H1 (cell line): Measurements from ENCODE around the gene SP4. TPM values are rescaled to one million over a fixed set of nuclear protein-coding genes. Genes with fewer than 3 reads are reported as not detected.

Experiments
- CTCF ChIA-PET: fragments of 300-600 bp; sonication (Branson Sonifier 250); formaldehyde crosslinking; loops from one replicate; lab custom pipeline; 2021; ENCODE audit not compliant: partially characterized antibody; lab: Charles Lee
- POLR2A ChIA-PET: fragments of 300-600 bp; sonication (Branson Sonifier 250); formaldehyde crosslinking; loops from one replicate; lab custom pipeline; 2021; ENCODE audit warnings: inconsistent platforms; ENCODE audit not compliant: partially characterized antibody; lab: Charles Lee
- DNase-seq, 2 experiments: peaks; one replicate each; pipeline versions ENCODE4 v3.0.0 to v3.0.0-alpha.2; 2010 to 2022; ENCODE audit warnings: low spot score in 2 of 2, low read depth in 1 of 2, mixed read lengths in 1 of 2
- FAIRE-seq: peaks from 2 replicates; lab custom pipeline; 2011; peaks lifted over from hg19 to GRCh38; lab: Jason Lieb, UNC
- H2AFZ ChIP-seq: 2 replicates; pipeline ENCODE4 v1.8.1; 2012; ENCODE audit warnings: low read length, inconsistent platforms
- H2AK5ac ChIP-seq: 2 replicates; pipeline ENCODE4 v1.6.1; 2013; ENCODE audit warnings: low read depth, low read length
- H2BK120ac ChIP-seq: replicated peaks from 2 replicates; pipeline ENCODE3; 2013; ENCODE audit warnings: low read depth, low read length, inconsistent platforms
- H2BK12ac ChIP-seq: 2 replicates; pipeline ENCODE4 v1.6.1; 2013; ENCODE audit warnings: low read depth, low read length
- H2BK15ac ChIP-seq: 2 replicates; pipeline ENCODE4 v1.6.1; 2013; ENCODE audit warnings: low read length
- H2BK20ac ChIP-seq: 2 replicates; pipeline ENCODE4 v1.6.1; 2013; ENCODE audit warnings: low read length
- H2BK5ac ChIP-seq: 2 replicates; pipeline ENCODE4 v1.6.1; 2013; ENCODE audit warnings: low read depth, low read length
- H3K14ac ChIP-seq: 2 replicates; pipeline ENCODE4 v1.6.1; 2013; ENCODE audit warnings: inconsistent platforms; ENCODE audit not compliant: insufficient read length
- H3K18ac ChIP-seq: 2 replicates; pipeline ENCODE4 v1.6.1; 2013; ENCODE audit warnings: low read length; ENCODE audit errors: extremely low read depth
- H3K23ac ChIP-seq: 2 replicates; pipeline ENCODE4 v1.6.1; 2013; ENCODE audit warnings: inconsistent platforms; ENCODE audit not compliant: insufficient read length
- H3K23me2 ChIP-seq: 2 replicates; pipeline ENCODE4 v1.6.1; 2013; ENCODE audit warnings: low read depth, low read length
- H3K27ac ChIP-seq: 2 replicates; pipeline ENCODE4 v1.6.1; 2011; ENCODE audit warnings: low read depth, low read length, inconsistent platforms
- H3K27me3 ChIP-seq, 4 experiments: replicated peaks in 1 of 4; 1 replicate in 1 of 4; 2 replicates in 3 of 4; pipeline versions ENCODE4 v1.6.1 to v1.8.1; 2011 to 2013; ENCODE audit warnings: low read length in 3 of 4, mild to moderate bottlenecking in 3 of 4, inconsistent platforms in 2 of 4, mixed read lengths in 2 of 4, moderate library complexity in 1 of 4; ENCODE audit not compliant: control insufficient read depth in 3 of 4, insufficient read depth in 3 of 4; ENCODE audit errors: extremely low read depth in 1 of 4
- H3K36me3 ChIP-seq, 4 experiments: 2 replicates each; pipeline versions ENCODE4 v1.6.1 to v1.8.1; 2011 to 2013; ENCODE audit warnings: mild to moderate bottlenecking in 4 of 4, low read length in 3 of 4, moderate library complexity in 2 of 4, control low read depth in 1 of 4, inconsistent platforms in 1 of 4; ENCODE audit not compliant: insufficient read depth in 4 of 4, control insufficient read depth in 2 of 4
- H3K4ac ChIP-seq: replicated peaks from 2 replicates; pipeline ENCODE3; 2013; ENCODE audit warnings: low read length, low read depth, mixed read lengths, inconsistent platforms; ENCODE audit not compliant: insufficient read length
- H3K4me1 ChIP-seq, 4 experiments: replicated peaks in 1 of 4; 1 replicate in 1 of 4; 2 replicates in 3 of 4; pipeline versions ENCODE4 v1.6.1 to v1.8.1; 2011 to 2013; ENCODE audit warnings: low read length in 3 of 4, inconsistent platforms in 2 of 4, mixed read lengths in 1 of 4; ENCODE audit not compliant: insufficient read depth in 4 of 4, control insufficient read depth in 3 of 4
- H3K4me2 ChIP-seq, 2 experiments: 2 replicates each; pipeline versions ENCODE4 v1.6.1 to v1.8.1; 2011 to 2013; ENCODE audit warnings: low read depth in 2 of 2, low read length in 2 of 2, control low read depth in 1 of 2, inconsistent platforms in 1 of 2, mild to moderate bottlenecking in 1 of 2; ENCODE audit not compliant: insufficient read depth in 1 of 2
- H3K4me3 ChIP-seq, 4 experiments: fragments of 200-600, 300-600 bp in 1 of 4; sonication (generic), shearing (Covaris generic), sonication (Bioruptor Twin) in 1 of 4; 2 replicates each; pipeline versions ENCODE4 v1.5.1 to v1.8.1; 2011 to 2016; ENCODE audit warnings: low read length in 4 of 4, low read depth in 3 of 4, control low read depth in 2 of 4, inconsistent platforms in 2 of 4, mild to moderate bottlenecking in 2 of 4, mixed read lengths in 1 of 4, moderate library complexity in 1 of 4; ENCODE audit not compliant: insufficient read depth in 2 of 4; ENCODE audit errors: extremely low read depth in 1 of 4
- H3K56ac ChIP-seq: replicated peaks from 2 replicates; pipeline ENCODE3; 2013; ENCODE audit warnings: low read depth, mild to moderate bottlenecking, mixed read lengths, low read length, inconsistent platforms; ENCODE audit not compliant: insufficient read length
- H3K79me1 ChIP-seq: 2 replicates; pipeline ENCODE4 v1.6.1; 2013; ENCODE audit warnings: low read depth, low read length, control low read depth
- H3K79me2 ChIP-seq, 2 experiments: 2 replicates each; pipeline versions ENCODE4 v1.6.1 to v1.8.1; 2012 to 2013; ENCODE audit warnings: low read length in 2 of 2, mild to moderate bottlenecking in 2 of 2, inconsistent platforms in 1 of 2; ENCODE audit not compliant: insufficient read depth in 2 of 2, control insufficient read depth in 1 of 2
- H3K9ac ChIP-seq, 4 experiments: replicated peaks in 1 of 4; 1 replicate in 1 of 4; 2 replicates in 3 of 4; pipeline versions ENCODE4 v1.6.1 to v1.8.1; 2011 to 2013; ENCODE audit warnings: low read depth in 3 of 4, low read length in 3 of 4, control low read depth in 2 of 4, mild to moderate bottlenecking in 2 of 4, moderate library complexity in 2 of 4, inconsistent platforms in 1 of 4; ENCODE audit errors: extremely low read depth in 1 of 4
- H3K9me3 ChIP-seq, 2 experiments: 2 replicates each; pipeline versions ENCODE4 v1.6.1 to v1.8.1; 2012 to 2013; ENCODE audit warnings: mild to moderate bottlenecking in 2 of 2, moderate library complexity in 2 of 2, control low read depth in 1 of 2, inconsistent platforms in 1 of 2, low read depth in 1 of 2, low read length in 1 of 2, mixed read lengths in 1 of 2; ENCODE audit not compliant: insufficient read depth in 2 of 2
- H4K20me1 ChIP-seq, 2 experiments: replicated peaks in 1 of 2; 2 replicates each; pipeline versions ENCODE3 to v1.8.1; 2011 to 2013; ENCODE audit warnings: inconsistent platforms in 2 of 2, low read length in 2 of 2, mild to moderate bottlenecking in 1 of 2; ENCODE audit not compliant: insufficient read depth in 2 of 2, control insufficient read depth in 1 of 2
- H4K5ac ChIP-seq: 2 replicates; pipeline ENCODE4 v1.6.1; 2013; ENCODE audit warnings: low read length, low read depth, mixed read lengths, inconsistent platforms; ENCODE audit not compliant: insufficient read length
- H4K8ac ChIP-seq: 2 replicates; pipeline ENCODE4 v1.8.0; 2013; ENCODE audit warnings: mild to moderate bottlenecking, moderate library complexity, low read length, inconsistent platforms; ENCODE audit not compliant: insufficient read depth; ENCODE audit errors: extremely low read depth
- H4K91ac ChIP-seq: replicated peaks from 2 replicates; pipeline ENCODE3; 2013; ENCODE audit warnings: low read length, mixed read lengths, inconsistent platforms; ENCODE audit not compliant: insufficient read length
- EGR1 ChIP-seq: IDR thresholded peaks from 2 replicates; pipeline ENCODE4 v1.6.1; 2011; ENCODE audit warnings: low read depth, low read length, borderline replicate concordance
- GABPA ChIP-seq: IDR thresholded peaks from 2 replicates; pipeline ENCODE4 v1.6.1; 2011; ENCODE audit warnings: mild to moderate bottlenecking, low read length, moderate library complexity, borderline replicate concordance; ENCODE audit not compliant: insufficient read depth
- GTF2F1 ChIP-seq: IDR thresholded peaks from 2 replicates; pipeline ENCODE4 v1.6.1; 2012; ENCODE audit warnings: low read depth, low read length, improper control_type of control experiment, borderline replicate concordance
- HDAC6 ChIP-seq: IDR thresholded peaks from one replicate; pipeline ENCODE4 v1.7.1; 2012; ENCODE audit warnings: low read depth, mild to moderate bottlenecking, inconsistent platforms, low read length, moderate library complexity
- JUND ChIP-seq: IDR thresholded peaks from 2 replicates; pipeline ENCODE4 v1.6.1; 2011; ENCODE audit warnings: mild to moderate bottlenecking, improper control_type of control experiment, low read length
- MAFK ChIP-seq: IDR thresholded peaks from 2 replicates; pipeline ENCODE4 v1.6.1; 2012; ENCODE audit warnings: low read depth, mild to moderate bottlenecking, improper control_type of control experiment, low read length
- RBBP5 ChIP-seq: IDR thresholded peaks from 2 replicates; pipeline ENCODE4 v1.7.1; 2012; ENCODE audit warnings: low read depth, mild to moderate bottlenecking, inconsistent platforms, low read length, moderate library complexity, borderline replicate concordance
- RXRA ChIP-seq: IDR thresholded peaks from 2 replicates; pipeline ENCODE4 v1.6.1; 2011; ENCODE audit warnings: low read depth, mild to moderate bottlenecking, low read length, moderate library complexity; ENCODE audit not compliant: insufficient read depth
- TCF12 ChIP-seq: IDR thresholded peaks from 2 replicates; pipeline ENCODE4 v1.6.1; 2011; ENCODE audit warnings: low read depth, mild to moderate bottlenecking, low read length
- TEAD4 ChIP-seq: IDR thresholded peaks from 2 replicates; pipeline ENCODE4 v1.6.1; 2012; ENCODE audit warnings: low read depth, low read length, inconsistent platforms, mixed read lengths
- YY1 ChIP-seq: IDR thresholded peaks from 2 replicates; pipeline ENCODE4 v1.6.1; 2011; ENCODE audit warnings: low read depth, mild to moderate bottlenecking, low read length
- WGBS, 2 experiments: shearing (Covaris generic) in 1 of 2; methylation state at CpG; one replicate each; pipeline versions ENCODE4 v1.1.6 to v1.1.7; 2013 to 2015; ENCODE audit warnings: low lambda C conversion rate in 2 of 2, mixed read lengths in 2 of 2, inconsistent platforms in 1 of 2, low coverage in 1 of 2, missing lambda C conversion rate in 1 of 2; ENCODE audit not compliant: insufficient replicate concordance in 2 of 2, insufficient coverage in 1 of 2, insufficient read length in 1 of 2; ENCODE audit errors: extremely low coverage in 1 of 2, missing lambda C conversion rate in 1 of 2; 5-methylcytosine and 5-hydroxymethylcytosine counted together
- polyA plus RNA-seq, 7 experiments: library from polyadenylated mRNA; depleted of rRNA in 3 of 7; stranded (reverse) in 5 of 7; unstranded in 2 of 7; fragments of >200 nt in 5 of 7; fragments of 200-250 nt in 2 of 7; gene quantifications; 1 replicate in 5 of 7; 2 replicates in 1 of 7; 4 replicates in 1 of 7; pipeline versions ENCODE4 v1.2.1 to v1.2.3, GENCODE V29; 2011 to 2013; ENCODE audit warnings: missing spikeins in 2 of 7, mixed read lengths in 2 of 7
- total RNA-seq: library from RNA; stranded (reverse); fragmentation: NEBNext Ultra II Directional; extraction: Animal tissue kit (Norgen Biotek cat#: 25700); gene quantifications from 2 replicates; pipeline ENCODE4 v1.2.1, GENCODE V29; 2021
- TF ChIP-seq, protein P1 (sequence below): IDR thresholded peaks from 2 replicates; pipeline ENCODE4 v1.6.1; 2012; ENCODE audit warnings: inconsistent platforms

SP4 gene
- total and polyA plus RNA-seq, 2 of the 8 experiments (the other 6 are each of a cell fraction or from before 2014, with no cell fraction given) = 10.0 to 24.0 TPM

GRCh38 chr7:21407796-21408480, 19.9 kb upstream of the SP4 start:
- H2BK12ac ChIP-seq = no peak overlapping the region
- no peak overlapping the region for H3K14ac ChIP-seq
- no peak overlapping the region for H2AK5ac ChIP-seq
- H4K5ac ChIP-seq = no peak overlapping the region
- H3K23me2 ChIP-seq = no peaks in the 10 kb centered on the region
- H4K20me1 ChIP-seq = no peaks in the 10 kb centered on the region
- no peaks in the 10 kb centered on the region for H3K79me2 ChIP-seq
- no peaks in the 10 kb centered on the region for H3K27me3 ChIP-seq
- 88 to 100% methylated on average over 1 to 4 of the region's 4 CpGs for WGBS, 2 experiments
- no peak overlapping the region for H2BK120ac ChIP-seq
- H2BK15ac ChIP-seq = no peak overlapping the region
- H3K4me2 ChIP-seq = no peak overlapping the region
- no peak overlapping the region for H3K9ac ChIP-seq
- no peaks in the 10 kb centered on the region for H3K36me3 ChIP-seq
- H2BK5ac ChIP-seq = no peak overlapping the region
- no peak overlapping the region for H3K18ac ChIP-seq
- DNase-seq (no peak), FAIRE-seq (no peak)
- no peak overlapping the region for H3K56ac ChIP-seq
- no peaks in the 10 kb centered on the region for H3K9me3 ChIP-seq
- H4K8ac ChIP-seq = no peak overlapping the region
- ChIA-PET POLR2A (interaction anchor here (2.4 kb wide), 1 partner anchor 19 kb away, joined by 12 read pairs; the partner anchor contains the start of gene SP4), CTCF (interaction anchor here (1.0 kb wide), 1 partner anchor 9 kb away, joined by 3 read pairs; no protein-coding TSS in a partner anchor)
- no peak overlapping the region for H4K91ac ChIP-seq
- no peak overlapping the region for H2AFZ ChIP-seq
- H3K4me3 ChIP-seq = no peak overlapping the region
- no peak overlapping the region for H3K27ac ChIP-seq
- H3K23ac ChIP-seq = no peak overlapping the region
- no peak overlapping the region for H2BK20ac ChIP-seq
- no peak overlapping the region for H3K4ac ChIP-seq
- no peaks in the 10 kb centered on the region; a peak in 1 of 7 replicates for H3K4me1 ChIP-seq
- no peaks in the 10 kb centered on the region for H3K79me1 ChIP-seq
- TF ChIP-seq EGR1 (no peak), RXRA (no peak), GABPA (no peak), TCF12 (no peak), GTF2F1 (no peak), MAFK (no peak), TEAD4 (no peak), HDAC6 (no peak), RBBP5 (no peak), JUND (no peak), YY1 (no peak)
- TF ChIP-seq, protein P1, sequence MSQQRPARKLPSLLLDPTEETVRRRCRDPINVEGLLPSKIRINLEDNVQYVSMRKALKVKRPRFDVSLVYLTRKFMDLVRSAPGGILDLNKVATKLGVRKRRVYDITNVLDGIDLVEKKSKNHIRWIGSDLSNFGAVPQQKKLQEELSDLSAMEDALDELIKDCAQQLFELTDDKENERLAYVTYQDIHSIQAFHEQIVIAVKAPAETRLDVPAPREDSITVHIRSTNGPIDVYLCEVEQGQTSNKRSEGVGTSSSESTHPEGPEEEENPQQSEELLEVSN = no peak
